Effector CD4-positive, alpha-beta T cell (primary cell): ENCODE data around the gene GBE1.
"Not testable (repeated sequence)": the region's sequence is repeated elsewhere in the genome, so short reads cannot be mapped to it uniquely, and the experiment has no call there.

Experiments
- DNase-seq: peaks from one replicate; pipeline ENCODE4 v3.0.0-alpha.2; 2020

Gene GBE1

DNA sequence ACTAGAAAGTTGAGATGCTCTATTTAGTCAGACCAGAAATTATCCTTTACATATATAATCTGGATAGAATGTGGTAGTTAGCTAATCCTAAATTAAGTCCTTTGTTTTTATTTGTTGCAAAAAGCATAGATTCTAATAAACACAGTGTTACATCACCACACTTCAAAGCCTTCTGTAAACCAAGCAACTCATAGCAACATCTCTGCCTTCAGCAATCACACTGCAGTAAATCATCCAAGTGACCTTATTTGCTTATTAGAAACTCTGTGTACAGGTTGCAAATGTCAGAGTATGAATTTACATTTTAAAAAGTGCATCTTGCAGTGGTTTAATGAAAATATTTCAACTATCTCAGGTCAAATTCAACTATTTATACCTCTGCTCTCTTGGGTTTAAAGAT lies 242.5 kb downstream of the GBE1 start:
- no peak for DNase-seq

DNA sequence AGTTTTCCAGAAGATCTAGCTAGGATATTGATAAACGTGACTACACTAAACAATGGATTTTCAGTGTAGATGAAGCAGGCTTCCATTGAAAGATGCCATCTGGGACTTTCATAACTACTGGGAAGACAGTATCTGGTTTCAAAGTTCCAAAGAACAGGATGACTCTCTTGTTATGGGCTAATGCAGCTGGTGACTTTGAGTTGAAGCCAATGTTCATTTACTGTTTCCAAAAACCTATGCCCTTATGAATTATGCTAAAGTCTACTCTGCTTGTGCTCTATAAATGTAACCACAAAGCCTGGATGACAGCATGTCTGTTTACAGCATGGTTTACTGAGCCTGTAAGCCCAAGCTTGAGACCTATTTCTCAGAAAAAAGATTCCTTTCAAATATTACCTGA lies 245.4 kb downstream of the GBE1 start:
- DNase-seq: no peak

DNA sequence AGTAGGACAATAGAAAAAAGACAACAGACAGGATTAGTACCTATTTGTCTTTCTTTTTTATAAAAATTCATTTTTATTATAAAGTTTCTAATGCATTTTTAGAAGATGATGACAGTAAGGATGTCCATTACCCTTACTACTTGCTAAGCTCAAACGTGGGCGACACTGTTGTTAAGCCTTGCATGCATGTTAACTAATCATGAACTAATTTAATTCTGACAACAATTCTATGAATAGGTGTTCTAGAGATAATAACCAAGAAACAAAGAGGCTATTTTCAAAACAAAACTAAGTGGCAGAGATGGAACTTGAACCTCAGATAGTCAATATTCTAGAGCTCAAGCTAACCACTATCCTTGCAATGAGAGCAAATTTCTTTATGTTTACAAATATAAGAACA lies 247.9 kb downstream of the GBE1 start:
- no peak for DNase-seq

DNA sequence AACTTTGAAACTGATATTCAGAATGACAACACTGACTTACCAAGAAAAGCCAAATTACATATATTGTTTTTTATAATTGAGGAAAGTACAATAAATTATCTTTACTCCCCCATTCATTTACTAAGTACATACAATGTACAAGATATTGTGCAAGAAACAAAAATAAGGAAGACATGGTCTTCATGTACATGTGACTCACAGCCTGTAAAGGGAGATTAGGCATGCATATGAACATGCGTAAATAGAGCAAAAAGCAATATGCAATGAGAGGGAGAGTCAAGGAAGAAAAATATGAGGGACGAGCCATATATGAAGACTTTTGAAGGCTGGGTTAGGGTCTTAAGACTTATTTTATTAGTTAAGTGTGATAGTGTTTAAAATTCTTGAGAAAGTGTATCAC lies 258.4 kb downstream of the GBE1 start:
- DNase-seq: no peak

DNA sequence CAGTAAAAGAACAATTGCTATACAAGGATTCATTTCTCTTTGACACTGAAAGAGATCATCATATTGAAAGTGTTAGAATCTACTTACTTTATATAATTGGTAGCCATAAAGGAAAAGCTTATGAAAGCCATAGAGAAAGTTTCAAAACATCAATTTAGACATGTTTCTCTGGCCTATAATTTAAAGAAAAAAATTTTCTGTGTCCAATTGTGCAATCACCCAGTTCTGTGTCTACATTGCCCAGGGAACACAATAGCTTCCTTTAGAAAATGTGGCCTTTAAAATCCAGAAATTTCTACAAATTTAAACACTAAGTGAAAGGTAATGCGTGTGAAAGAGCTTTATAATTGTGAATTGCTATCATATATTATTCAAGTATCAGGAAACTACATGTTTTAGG lies 259.2 kb downstream of the GBE1 start:
- no peak for DNase-seq

DNA sequence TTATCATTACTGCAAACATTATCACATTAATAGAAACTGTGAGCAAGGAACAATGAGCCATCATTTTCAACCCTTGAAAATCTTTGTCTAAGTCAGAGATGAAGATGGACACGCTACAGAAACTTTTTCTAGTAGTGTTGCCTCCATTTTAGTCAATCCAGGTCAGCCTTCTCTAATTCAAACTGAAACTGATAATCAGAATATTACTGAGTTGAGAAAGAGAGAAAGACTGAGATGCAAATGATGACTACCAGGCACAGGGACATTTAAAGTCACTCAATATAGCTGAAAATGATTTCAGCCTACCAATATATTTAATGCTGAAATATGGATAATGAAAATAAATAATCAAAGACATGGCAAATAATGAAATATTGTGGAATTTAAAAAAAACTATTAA lies 261.4 kb downstream of the GBE1 start:
- no peak for DNase-seq

DNA sequence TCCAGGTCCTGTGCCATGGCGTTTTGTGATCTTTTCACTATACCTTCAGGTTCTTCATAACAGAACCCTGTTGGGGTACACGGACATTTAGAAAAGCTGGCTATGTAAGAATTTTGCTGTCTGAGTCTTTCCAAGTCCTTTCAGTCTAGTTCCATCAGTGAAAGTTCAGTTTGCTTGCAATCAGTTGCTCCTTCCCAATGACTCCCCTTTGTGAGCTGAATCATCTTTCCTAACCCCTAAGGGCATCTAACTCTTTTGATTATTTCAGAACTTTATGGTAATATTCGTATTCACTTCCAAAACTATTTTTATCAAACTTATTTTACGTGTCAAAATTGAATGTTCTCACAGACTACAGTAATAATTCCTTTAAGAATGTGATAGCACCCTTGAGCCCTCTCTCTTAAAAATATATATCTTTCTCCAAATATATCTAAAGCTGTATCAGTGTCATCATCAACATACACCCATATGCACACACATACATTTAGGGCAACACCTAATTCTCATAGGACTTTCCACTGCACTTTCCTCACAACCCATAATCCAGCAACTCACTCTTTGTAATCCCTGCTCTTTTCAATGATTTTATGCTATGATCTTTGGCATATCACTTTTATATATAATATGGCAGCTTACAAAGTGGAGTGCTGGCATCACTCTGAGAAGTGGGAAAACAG lies 263.7 kb downstream of the GBE1 start:
- DNase-seq: no peak

DNA sequence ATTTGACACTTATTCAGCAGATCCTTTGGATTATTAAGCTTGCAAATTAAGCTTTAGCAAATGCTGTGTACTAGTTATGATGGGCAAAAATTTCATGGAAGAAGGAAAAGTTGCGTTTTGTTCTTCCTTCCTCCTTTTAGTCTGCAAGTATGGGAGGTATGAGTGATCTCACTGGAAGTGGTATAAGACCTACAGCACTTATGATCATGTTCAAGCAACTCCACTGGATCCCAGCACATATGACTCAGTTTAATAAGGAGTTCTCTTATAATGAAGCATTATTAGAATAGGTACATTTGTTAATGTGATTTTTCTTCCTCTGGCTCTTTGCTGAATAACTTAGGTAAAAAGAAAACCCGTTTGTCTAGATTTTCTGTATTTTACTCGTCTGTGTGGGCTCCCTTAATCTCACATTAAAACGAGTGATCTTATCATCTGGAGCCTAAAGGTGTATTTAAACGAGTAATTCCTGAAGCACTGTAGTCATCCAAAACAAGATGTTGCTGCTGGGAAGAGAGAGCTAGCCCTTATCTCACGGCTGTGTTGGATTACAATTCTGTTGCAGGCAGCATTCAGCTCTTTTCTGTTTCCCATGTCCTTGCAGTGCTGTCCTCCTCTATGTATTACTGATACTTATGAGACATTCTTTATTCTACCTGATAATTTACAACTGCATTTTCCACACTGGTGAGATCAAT lies 264.9 kb downstream of the GBE1 start:
- DNase-seq: no peak

DNA sequence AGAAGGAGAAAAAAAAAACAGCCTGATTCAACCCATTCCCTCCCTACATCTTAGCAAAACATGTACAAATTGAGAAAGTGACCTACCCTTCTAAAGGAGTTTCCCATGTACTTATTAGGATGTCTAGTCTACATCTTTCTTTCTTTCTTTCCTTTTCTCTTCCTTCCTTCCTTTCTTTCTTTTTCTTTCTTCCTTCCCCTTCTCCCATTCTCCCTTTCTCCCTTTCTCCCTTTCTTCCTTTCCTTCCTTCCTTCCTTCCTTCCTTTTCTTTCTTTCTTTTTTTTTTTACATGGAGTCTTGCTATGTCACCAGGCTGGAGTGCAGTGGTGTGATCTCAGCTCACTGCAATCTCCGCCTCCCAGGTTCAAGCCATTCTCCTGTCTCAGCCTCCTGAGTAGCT lies 269.0 kb downstream of the GBE1 start:
- not testable (repeated sequence) for DNase-seq

DNA sequence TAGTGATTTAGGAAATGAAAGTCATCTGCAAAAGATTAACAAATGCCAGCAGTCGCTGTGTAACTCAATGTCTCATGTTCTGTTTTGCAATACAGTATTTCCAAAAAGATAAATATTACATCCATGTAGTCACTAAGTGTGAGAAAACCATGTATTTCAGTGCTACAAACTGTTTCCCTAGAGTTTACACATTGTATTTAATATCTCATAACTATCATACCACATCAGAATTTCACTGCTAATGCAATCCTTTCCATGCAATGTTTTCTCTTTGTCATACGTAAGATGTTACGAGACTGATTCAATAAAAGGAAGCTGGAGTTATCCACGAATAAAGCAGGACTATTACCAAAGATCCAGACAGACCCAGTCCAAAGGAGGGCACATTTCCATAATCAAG lies 269.4 kb downstream of the GBE1 start:
- no peak for DNase-seq

DNA sequence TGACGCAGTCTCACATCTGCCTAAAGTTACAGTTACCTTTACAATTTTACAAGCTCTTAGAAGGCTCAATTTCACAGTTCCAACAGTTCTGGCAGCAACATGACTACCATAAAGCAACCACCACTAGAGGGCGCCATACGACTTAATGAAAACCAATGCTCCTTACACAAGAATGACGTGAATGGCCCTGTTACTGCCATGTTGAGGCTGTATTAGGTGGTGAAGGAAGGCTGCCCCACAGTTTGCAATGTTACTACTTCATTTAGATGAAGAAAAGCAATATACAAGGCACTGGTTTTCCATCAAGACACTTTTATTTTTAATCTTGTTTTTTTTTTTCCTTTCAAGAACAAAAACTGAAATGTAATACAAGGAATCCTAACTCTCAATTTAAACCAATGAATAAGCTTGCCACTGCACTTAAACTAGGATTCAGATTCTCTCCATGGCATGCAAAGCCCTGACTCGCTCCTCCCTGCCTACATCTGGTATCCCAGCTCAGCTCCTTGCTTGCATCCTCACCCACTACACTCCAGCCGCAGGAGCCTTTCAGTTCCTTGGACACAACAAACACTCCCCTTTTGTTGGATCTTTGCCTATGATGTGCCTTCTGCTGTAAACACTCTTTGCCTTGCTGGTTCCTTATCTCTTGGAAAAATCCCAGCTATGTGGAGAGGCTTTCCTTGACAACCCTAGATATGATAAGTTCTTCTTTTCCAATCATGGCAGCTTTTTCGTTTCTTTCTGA lies 270.7 kb downstream of the GBE1 start:
- peak; percentile 64 for DNase-seq

DNA sequence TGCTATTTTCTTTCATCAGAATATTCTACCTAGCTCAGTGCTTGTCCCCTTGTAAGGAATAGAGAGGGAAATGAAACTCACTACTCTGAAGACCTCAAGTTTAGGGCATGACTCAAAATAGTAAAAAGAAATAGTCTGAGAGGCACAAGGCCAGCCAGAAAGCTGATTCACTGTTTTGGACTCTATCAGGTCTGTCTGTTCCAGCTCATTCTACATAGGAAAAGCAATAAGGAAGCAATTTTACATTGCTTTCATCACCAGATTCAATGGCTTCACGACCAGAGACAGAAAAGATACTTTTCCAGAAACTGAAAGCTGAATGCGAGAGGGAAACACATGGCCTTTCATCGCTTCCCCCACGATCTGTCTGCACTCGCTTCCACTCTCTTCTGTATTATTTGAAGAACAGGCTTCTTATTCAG lies 276.0 kb downstream of the GBE1 start:
- no peak for DNase-seq

DNA sequence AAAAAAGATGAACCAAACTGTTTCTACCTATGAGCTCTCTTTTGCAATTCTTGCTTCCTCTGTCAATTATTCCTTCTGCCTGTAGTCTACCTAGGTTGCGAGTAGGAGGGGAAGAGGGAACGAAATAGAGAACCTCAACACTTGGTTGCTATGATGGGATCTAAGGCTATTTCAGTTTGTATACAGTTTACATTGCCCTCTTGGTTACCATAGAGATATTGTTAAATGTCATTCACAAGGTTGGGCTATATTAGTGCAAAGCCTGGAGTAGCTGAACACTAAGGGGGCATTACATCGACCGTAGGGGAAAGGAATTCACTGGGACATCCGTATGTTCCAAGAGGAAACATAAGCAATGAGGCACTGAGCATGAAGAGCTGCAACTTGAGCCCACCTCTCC lies 276.9 kb downstream of the GBE1 start:
- DNase-seq: no peak

DNA sequence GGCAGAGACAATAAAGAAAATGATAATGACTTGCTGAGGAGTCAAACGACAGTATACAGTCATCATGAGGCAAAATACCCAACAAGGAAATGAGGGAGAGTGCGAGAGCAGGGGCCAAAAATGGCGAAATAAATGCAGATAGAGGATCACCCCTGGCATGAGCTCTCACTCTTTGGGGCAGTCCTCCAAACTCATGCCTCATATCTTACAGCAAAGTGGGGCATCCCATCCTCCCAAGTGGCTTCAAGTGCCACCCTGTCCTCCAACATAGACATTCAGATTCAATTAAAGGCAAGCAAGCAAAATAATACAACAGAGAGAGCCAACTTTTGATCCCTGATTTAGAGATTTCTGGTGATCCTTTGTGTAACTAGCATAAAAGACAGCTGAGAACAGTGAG lies 278.4 kb downstream of the GBE1 start:
- DNase-seq: no peak

DNA sequence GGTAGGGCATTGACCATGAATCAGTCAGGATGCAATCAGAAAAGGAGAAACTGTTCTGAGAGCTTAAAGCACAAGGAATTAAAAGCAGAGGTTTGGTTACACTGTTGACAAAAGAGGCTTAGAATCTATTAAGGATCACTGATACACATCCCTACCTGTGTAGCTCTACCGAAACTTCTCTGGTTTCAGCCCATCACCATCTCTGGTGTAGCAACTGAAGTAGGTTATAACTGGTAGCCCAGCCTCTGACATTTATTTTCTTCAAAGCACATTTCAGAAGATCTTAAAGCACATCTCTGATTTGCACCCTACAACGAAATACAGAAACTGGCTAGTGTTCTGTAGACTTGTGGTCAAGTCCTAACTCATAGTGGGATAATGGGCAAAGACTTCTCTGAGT lies 283.7 kb downstream of the GBE1 start:
- DNase-seq: no peak

DNA sequence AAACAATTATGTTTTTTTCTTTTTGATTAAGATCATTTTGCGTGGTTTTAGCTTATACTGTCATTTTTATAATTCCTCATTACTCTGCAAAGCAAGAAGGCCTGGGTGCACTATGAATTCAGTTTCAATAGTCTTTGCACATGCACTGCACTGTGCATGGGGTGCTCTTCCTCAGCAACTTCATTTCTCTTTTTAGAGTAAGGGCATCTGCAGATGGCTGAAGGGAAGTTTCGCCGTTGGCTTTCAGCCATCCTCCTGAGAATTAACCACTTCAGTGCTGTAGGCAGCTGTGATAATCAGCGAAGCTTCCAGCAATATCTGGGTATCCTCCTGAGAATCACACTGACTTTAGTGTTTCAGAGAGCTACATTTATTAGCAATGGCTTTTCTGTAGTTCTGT lies 284.8 kb downstream of the GBE1 start:
- DNase-seq: no peak

DNA sequence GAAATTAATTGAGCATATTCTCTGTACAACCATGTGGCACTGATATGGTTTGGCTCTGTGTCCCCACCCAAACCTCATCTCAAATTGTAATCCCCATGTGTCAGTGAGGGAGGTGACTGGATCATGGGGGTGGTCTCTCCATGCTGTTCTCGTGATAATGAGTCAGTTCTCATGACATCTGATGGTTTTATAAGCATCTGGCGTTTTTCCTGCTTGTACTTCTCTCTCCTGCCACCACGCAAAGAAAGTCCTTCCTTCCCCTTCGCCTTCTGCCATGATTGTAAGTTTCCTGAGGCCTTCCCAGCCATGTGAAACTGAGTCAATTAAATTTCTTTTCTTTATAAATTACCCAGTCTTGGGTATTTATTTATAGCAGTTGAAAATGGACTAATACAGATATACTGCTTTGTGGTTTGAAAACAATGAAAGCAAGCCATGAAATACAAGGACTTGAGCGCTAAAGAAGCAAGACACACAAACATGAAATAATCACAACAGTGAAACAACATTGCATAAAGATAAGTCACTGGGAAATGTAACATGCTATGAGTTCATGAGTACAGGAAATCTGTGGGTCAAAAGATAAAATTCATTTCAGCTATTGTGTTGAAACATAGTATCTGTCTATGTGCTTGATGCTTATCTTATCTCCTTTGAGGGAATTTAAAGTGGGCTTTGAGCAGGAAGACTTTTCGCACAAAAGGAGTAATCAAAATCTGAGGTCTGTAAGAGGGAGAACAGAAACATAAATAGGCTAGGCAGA lies 288.7 kb downstream of the GBE1 start:
- no peak for DNase-seq

DNA sequence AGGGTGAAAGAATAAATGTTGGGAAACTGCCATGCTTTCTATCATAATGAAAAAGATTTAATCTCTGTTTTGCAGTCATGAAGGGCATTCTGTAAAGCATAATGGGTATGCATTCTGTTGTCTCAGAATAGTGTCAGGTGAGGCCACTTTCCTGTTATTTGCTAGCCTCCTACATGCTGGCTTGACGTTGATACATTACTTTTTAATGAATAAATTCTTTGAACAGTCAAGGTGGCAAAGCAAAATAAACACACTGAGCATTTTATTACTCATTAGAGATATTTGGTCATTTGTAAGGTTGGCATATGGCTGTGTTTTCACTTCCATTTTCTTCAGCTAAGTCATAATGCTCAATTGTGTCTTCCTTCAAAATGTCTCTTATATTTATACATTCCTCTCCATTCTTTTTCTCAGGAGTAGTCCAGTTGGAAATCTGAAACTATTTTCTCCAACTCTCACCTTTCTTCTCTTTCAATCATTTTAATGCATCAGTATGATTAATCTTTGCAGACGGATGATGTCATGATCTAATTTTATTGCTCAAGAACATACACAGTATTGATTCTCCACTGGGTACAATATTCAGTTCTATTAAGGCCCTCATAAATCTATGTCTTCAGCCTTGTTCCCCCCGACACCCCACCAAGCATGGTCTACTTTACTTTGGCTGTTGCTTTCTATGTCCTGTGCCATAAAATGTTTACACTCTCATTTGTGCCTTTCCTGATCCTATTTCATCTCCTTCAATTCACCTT lies 290.7 kb downstream of the GBE1 start:
- DNase-seq: no peak

DNA sequence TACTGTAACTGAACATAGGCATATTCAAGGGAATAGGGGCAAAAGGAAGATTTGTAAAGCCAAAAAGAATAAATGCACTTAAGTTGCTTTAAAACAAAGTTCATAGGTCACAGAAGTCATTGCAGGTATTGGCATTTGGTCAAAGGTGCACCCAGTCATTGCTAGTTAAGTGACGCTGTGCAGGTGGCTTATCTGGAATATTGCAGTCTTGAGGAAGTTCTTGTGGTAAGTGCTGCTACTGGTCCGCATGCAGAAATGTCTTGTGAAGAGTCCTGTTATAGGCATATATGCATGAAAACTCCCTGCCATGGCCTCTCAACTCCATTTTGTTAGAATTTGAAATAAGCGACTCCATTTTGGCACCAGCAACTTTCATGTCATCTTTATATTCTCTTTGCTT lies 293.1 kb downstream of the GBE1 start:
- no peak for DNase-seq

DNA sequence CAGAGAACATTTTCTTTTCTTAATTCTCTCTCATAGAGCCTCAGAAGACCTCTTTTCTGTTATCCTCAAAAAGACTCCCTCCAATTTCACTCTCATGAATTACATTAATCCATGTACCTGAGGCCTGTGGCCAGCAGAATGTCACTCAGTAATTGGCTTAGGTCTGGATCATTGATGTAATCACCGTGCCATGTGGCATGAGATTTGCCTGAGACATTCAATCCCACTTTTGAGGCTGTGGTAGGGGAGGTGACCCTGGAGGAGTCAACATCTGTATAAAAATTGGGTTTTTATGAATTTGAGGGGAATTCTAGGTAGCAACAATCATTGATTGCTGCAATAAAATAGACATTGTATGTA lies 295.3 kb downstream of the GBE1 start:
- DNase-seq: no peak

DNA sequence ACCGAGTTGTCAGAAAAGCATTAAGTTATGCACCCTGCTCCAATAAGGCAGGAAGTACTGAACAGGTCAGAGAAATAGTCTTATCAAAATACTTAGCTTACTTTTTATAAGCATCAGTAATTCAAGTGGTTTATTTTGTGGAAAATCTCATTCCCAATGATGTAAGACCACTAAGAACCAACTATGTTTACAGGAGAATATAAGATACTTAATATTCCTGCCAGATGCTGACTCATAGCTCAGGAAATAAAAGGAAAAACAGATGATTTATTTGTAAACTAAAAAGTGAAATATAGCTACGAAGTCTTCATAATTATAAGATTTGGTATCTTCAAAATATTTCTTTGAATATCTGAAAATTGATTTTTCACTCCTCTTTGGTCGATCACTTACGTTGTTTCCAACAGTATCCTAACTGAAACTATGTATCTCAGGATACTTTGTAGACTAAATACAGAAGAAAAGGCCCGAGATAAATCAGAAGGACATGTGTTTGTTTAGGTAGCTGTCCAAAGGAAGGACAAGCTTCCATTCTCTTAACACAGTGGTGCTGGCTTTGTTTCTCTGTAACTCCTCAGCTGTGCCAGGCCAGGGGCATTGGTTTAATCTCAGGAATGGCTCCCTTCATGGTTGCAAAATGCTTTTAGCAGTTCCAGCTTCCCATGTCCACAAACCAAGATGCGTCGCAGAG lies 295.8 kb downstream of the GBE1 start:
- no peak for DNase-seq

DNA sequence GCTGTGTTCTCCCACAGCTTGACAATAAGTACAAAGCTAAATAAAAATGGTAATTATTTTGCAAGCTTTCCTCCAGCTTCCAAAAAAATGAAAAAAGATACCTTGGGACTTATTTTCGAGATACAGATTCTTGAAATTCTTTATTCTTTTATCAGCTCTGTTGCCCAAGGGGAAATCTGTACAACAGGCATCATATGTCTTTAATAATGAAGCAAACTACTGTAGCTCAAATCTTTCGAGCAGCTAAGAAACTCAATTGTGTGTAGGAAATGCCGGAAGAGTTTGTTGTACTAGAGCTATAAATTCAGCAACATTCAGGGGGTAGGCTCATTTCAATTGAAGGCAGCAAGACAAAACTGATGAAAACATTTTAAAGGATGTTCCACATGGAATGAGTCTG lies 297.7 kb downstream of the GBE1 start:
- no peak for DNase-seq
